ENCODE measurements around the gene MMP24OS.
A peak's percentile ranks its signal among the peaks of the same experiment; 100 is the strongest.

MMP24OS gene

GRCh38 chr20:35305682-35306556, 28.0 kb upstream of the MMP24OS start:
- DNase-seq, result no peak

- DNase-seq, result no peak
Measured at GRCh38 chr20:35304956-35305355, 27.0 kb upstream of the MMP24OS start.

- DNase-seq, result peak; percentile 62
Measured at GRCh38 chr20:35303735-35304491, 26.0 kb upstream of the MMP24OS start.

DNA sequence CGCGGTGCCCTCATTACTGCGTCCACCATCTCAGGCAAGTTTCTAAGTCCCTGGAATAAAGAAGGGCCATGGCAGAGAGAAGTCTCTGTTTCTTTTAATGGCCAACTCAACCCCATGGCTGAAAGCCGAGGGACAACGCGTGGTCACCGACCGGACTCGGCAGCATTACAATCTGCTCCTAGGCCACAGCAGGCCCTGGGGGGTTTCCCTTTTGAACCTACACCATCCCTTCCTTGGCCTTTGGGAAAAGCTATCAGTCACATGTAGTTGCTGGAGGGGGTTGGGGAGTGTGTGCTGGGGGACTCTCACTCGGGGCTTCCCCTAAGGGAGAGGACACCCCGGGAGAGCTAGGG, 25.4 kb upstream of the MMP24OS start:
- no peak for DNase-seq

DNA sequence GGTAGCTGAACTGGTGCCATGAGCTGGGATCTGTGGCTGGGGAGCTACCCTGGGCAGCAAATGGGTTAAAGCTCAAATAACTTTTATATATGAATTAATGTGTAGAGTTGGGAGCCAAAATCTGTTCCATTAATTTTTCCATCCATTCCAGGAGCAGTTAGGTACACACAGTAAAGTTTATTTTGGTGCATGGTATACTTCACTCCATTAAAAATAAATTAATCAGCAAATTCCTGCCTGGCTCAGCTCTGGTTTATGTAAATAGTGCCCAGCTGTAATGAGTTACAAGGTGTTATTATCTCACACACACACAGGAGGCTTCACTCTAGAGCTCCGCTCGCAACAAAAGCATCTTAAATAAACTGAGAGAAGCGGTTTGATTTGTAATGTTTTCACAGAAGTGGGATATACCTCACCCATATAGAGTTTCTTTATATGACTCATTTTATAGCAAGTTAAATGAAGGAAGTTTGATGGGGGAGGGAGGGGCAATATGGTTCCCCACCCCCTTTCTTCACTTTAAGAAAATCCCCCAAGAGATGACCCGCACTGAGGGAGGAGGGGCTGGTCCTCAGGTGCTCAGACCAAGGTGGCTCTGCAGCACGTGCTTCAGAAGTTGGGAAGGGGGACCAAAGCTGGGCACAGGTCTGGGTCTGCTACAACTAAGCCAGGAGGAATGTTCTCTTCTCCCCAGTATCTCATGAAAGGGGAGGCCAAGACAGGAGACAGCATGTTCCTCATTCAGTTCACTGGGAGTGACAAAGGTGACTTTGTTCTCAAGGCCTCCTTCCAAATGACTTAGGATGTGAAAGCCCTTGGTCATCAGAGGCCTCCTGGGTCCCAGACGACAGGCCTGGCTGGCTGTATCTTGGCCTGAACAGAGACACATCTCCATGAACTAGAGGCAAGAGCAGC, 24.8 kb upstream of the MMP24OS start:
- no peak for DNase-seq

DNA sequence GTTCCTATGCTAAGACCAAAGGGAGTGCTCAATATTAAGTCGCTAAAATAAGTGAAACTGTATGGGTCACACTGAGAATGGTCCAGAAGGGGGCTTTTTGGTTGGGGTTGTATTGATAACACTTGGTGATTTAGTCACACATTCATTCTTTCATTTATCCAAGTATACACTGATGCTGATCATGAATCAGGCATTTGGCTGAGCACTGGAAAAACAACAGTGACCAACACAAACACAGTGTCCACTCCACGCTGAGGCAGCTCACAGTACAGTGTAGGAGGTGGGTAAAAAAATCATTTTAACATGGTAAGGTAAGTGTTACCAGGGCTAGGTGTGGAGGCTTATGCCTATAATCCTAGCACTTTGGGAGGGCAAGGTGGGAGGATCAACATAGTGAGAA, 23.5 kb upstream of the MMP24OS start:
- DNase-seq, result no peak

- DNase-seq, result no peak
Measured at GRCh38 chr20:35300469-35301262, 22.7 kb upstream of the MMP24OS start.

DNA sequence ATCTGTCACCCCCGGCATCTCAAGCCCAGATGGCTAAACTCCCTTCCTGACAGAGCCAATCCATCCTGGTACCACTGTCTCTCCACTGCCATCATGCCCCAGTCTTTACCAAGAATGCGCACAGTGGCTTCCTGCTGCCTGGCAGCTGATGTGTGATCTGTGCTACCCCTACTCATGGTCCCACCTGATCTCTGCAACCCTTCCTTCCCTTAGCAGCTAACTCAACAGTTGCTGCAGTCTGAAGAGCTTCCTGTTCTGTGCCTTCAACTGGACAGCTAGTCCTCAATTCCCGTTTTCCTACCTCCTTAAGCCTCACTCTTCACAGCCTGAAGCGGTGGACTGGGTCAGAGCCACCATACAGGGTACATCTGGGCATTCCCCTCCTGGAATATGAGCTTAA, 21.9 kb upstream of the MMP24OS start:
- no peak for DNase-seq

GRCh38 chr20:35298264-35298663, 20.3 kb upstream of the MMP24OS start:
- DNase-seq, result no peak

DNA sequence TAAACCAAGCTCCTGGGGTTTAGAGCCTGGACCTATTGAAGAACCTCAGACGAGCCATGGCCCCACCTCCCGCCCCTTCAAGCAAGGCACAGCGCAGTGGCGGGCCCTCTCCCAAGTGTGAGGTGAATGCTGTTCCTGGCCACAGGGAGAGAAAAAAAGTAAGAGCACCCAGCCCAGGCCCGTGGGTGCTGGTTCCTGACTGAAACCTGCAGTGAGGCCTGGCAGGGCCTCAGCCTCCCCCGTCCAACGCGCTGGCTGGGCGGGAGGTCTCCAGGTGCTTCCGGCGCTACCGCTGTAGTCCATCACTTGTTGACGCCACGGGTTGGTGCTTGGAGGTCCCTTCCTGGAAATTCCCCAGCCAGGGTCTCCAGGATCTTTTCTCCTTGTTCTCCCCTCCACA, 19.8 kb upstream of the MMP24OS start:
- no peak for DNase-seq

DNA sequence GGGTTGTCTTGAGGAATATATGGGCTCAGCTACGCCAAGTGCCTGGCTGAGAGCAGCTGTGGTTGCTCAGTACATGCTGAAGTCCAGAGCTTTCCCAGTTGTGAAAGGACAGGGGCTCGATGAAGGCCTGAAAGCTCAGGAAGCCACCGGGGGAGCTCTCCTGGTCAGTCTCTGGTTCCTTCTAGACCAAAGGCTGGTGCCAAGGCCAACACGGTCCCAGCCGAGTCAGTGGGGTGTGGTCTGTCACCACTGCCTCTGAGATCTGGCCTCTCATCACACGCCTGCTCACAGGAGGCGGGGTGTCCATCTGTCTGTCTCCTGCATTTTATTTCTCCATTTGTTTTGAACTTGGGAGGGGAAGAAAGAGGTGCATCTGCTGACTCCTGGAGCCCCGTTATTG, 19.2 kb upstream of the MMP24OS start:
- no peak for DNase-seq

- no peak for DNase-seq
Measured at GRCh38 chr20:35296101-35296554, 18.2 kb upstream of the MMP24OS start.

- no peak for DNase-seq
Measured at GRCh38 chr20:35295674-35296073, 17.8 kb upstream of the MMP24OS start.

DNA sequence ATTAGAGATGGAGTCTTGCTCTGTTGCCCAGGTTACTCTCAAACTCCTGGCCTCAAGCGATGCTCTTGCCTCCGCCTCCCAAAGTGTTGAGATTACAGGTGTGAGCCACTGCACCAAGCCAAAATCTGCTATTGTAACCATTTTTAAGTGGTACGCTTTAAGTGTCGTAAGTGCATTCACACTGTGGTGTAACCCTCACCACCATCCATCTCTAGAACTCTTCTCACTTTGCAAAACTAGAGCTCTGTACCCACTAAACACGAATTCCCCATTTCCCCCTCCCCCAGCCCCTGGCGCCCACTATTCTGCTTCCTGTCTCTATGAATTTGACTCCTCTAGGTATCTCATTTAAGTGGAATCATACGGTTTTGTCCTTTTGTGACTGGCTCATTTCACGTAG, 17.1 kb upstream of the MMP24OS start:
- no peak for DNase-seq

GRCh38 chr20:35294293-35294685, 16.4 kb upstream of the MMP24OS start:
- DNase-seq, result no peak

- no peak for DNase-seq
Measured at GRCh38 chr20:35293303-35294292, 15.7 kb upstream of the MMP24OS start.

DNA sequence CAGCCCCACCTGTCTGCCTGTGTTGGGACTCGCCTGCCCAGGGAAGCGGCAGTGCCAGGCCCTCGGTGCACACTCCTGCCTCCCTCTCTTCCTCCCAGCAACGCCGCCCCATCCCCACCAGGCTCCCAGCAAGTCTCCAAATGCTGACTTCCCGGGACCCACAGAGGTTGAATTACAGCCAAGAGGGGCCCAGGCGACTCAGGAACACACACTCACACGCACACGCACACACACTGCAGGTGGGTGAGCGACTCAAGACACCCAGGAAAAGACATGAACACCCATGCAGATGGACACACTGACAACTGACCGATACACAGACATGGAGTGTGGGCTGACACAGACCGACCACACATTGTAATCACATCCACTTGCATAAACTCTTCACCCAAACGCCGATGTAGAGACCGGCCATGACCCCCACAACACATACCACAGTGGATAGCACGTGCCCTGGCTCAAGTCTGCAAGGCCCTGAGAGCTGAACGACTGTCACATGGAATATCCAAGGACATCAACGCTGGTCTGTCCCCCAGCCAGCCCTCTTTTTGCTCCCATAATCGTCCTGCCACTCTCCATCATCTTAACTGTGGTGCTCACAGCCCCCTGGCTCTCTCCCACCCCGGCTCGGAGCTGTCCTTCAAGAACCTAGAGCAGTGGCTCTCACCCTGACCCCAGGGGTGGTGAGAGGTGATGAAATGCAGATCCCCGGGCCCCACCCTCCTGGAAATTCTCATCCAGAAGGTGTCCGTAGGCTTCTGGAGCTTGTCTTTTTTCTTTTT, 14.8 kb upstream of the MMP24OS start:
- no peak for DNase-seq

DNA sequence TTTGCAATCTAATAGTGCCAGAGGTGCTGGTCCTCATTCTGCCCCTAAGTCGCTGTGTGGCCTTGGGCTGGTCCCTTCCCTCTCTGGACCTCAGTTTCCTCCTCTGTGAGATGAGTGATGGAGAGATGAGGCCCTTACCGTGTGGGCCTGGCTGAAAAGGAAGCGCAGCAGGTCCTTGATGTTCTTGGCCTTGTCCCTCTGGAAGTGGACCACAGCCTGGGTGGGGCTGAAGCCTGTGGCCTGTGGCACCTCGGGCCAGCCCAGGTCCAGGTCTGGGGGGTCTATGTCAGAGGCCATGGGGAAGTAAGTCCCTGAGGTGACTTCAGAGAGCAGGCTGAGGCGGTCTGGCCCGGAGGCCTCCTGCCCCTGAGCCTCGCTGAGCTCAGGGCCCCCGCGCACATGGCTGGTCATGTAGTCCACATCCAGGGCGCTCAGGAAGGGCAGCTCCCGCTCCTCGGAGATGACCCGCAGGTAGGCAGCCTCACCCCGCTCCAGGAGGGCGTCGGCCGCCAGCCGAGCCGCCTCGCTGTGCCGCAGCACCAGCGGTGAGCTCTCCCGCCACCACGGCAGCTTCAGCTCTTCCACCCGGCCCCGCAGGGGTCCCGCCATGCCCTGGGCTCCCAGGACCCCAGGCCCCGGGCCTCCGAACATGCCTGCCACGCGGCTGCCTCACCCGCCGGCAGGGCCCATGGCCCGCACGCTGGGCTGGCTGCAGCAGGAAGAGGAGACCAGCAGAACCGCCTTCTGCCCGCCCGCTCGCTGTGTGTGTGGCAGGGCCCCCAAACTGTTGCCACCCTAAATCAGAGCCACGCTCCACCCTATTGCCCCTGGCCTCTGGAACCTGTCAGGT, 14.0 kb upstream of the MMP24OS start, which contains the start of gene FAM83C:
TSS of gene FAM83C (minus strand) at position 772 of the 850 bp plus-strand sequence. CDS start at position 651, 121 bp downstream.
- no peak for DNase-seq

DNA sequence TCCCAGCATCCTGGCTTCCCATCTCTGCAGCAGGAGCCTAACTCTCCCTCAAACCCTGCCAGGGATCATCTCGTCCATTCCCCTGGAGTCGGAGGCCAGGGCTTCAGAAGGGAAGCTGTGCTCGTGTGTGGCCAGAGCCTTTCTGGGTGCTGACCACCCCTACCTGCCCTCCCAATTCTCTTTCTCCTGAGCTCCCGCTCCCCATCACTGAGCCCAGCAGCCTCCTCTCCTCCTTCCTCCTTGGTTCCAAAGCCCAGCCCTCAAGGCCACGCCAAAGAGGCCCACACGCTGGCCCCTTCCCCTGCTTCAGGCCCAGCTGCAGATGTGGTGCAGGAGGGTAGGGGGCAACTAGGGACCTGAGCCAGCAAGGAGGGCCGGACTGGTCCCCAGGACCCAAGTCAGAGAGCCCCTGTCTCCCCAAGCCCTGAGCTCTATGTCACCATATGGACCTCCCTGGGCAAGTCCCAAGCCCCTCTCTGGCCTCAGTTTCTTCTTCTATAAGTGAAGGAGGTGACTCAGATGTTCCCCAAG, 13.0 kb upstream of the MMP24OS start:
- DNase-seq, result no peak
